Stomach smooth muscle (tissue), 2 donors: ENCODE results near the gene SAT1.

Experiments used
- H3K27ac ChIP-seq: one replicate; pipeline ENCODE4 v1.7.0; 2013; ENCODE audit warnings: mild to moderate bottlenecking, low read length, inconsistent platforms
- H3K27me3 ChIP-seq, 2 donors: one replicate each; pipeline ENCODE4 v1.7.0; 2013; ENCODE audit warnings: low read length in 2 of 2; ENCODE audit not compliant: insufficient read depth in 2 of 2, control insufficient read depth in 1 of 2
- H3K36me3 ChIP-seq, 2 donors: one replicate each; pipeline ENCODE4 v1.7.0; 2013; ENCODE audit warnings: low read length in 2 of 2; ENCODE audit not compliant: control insufficient read depth in 2 of 2, insufficient read depth in 2 of 2
- H3K4me1 ChIP-seq: one replicate; pipeline ENCODE4 v1.7.0; 2013; ENCODE audit warnings: low read length; ENCODE audit not compliant: control insufficient read depth, insufficient read depth
- H3K4me3 ChIP-seq, 2 donors: one replicate each; pipeline ENCODE4 v1.7.0; 2013; ENCODE audit warnings: low read length in 2 of 2
- H3K9ac ChIP-seq, 2 donors: one replicate each; pipeline ENCODE4 v1.7.0; 2013; ENCODE audit warnings: low read length in 2 of 2, mild to moderate bottlenecking in 1 of 2
- H3K9me3 ChIP-seq, 2 donors: one replicate each; pipeline ENCODE4 v1.7.0; 2013; ENCODE audit warnings: low read length in 2 of 2; ENCODE audit not compliant: control insufficient read depth in 2 of 2
- donor health status: healthy.
- donor health status: Pancreatic carcinoma.

The SAT1 gene

GRCh38 chrX:23810279-23810678 is 27.3 kb downstream of the SAT1 start:
- no peaks in the 10 kb centered on the region for H3K36me3 ChIP-seq
- no peak overlapping the region for H3K4me3 ChIP-seq
- H3K27me3 ChIP-seq = peaks cover 0 to 3% of the 10 kb centered on the region in 2 donors
- no peak overlapping the region for H3K9ac ChIP-seq
- H3K4me1 ChIP-seq = no peaks in the 10 kb centered on the region
- H3K9me3 ChIP-seq = peaks cover 0 to 6% of the 10 kb centered on the region in 2 donors
- H3K27ac ChIP-seq = no peak overlapping the region

GRCh38 chrX:23811108-23811651 is 28.2 kb downstream of the SAT1 start:
- H3K9me3 ChIP-seq = peaks cover 0 to 6% of the 10 kb centered on the region in 2 donors
- H3K9ac ChIP-seq = no peak overlapping the region
- H3K36me3 ChIP-seq = no peaks in the 10 kb centered on the region
- H3K4me3 ChIP-seq = no peak overlapping the region
- H3K27me3 ChIP-seq = peaks cover 0 to 3% of the 10 kb centered on the region in 2 donors
- no peaks in the 10 kb centered on the region for H3K4me1 ChIP-seq
- H3K27ac ChIP-seq = no peak overlapping the region

GRCh38 chrX:23811656-23812055 is 28.7 kb downstream of the SAT1 start:
- peaks cover 0 to 6% of the 10 kb centered on the region in 2 donors for H3K9me3 ChIP-seq
- H3K27ac ChIP-seq = no peak overlapping the region
- no peak overlapping the region for H3K4me3 ChIP-seq
- H3K9ac ChIP-seq = no peak overlapping the region
- no peaks in the 10 kb centered on the region for H3K4me1 ChIP-seq
- H3K27me3 ChIP-seq = peaks cover 0 to 3% of the 10 kb centered on the region in 2 donors
- H3K36me3 ChIP-seq = no peaks in the 10 kb centered on the region

- H3K4me3 ChIP-seq = no peak overlapping the region
- no peak overlapping the region for H3K27ac ChIP-seq
- H3K9ac ChIP-seq = no peak overlapping the region
- peaks cover 0 to 6% of the 10 kb centered on the region in 2 donors for H3K9me3 ChIP-seq
- no peaks in the 10 kb centered on the region for H3K36me3 ChIP-seq
- peaks cover 0 to 7% of the 10 kb centered on the region in 2 donors for H3K27me3 ChIP-seq
- no peaks in the 10 kb centered on the region for H3K4me1 ChIP-seq
Measured at GRCh38 chrX:23813808-23814207, 30.8 kb downstream of the SAT1 start.

DNA sequence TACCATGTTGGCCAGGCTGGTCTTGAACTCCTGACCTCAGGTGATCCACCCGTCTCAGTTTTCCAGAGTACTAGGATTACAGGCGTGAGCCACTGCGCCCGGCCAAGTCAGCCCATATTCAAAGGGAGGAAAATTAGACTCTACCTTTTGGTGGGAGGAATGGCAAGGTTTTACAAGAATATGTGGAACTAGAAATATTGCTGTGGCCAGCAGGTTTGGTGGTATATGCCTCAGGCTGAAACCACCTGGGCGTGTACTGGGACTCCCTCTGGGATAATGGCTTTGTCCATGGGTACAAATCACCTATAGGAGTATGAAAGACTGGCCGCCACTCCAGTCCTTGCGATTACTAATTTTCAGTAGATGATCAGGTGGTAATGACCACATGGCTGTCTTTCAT is 32.4 kb downstream of the SAT1 start:
- H3K36me3 ChIP-seq = no peaks in the 10 kb centered on the region
- no peak overlapping the region for H3K4me3 ChIP-seq
- H3K4me1 ChIP-seq = no peaks in the 10 kb centered on the region
- H3K9ac ChIP-seq = no peak overlapping the region
- H3K27ac ChIP-seq = no peak overlapping the region
- H3K27me3 ChIP-seq = peaks cover 0 to 7% of the 10 kb centered on the region in 2 donors
- H3K9me3 ChIP-seq = peaks cover 0 to 6% of the 10 kb centered on the region in 2 donors

DNA sequence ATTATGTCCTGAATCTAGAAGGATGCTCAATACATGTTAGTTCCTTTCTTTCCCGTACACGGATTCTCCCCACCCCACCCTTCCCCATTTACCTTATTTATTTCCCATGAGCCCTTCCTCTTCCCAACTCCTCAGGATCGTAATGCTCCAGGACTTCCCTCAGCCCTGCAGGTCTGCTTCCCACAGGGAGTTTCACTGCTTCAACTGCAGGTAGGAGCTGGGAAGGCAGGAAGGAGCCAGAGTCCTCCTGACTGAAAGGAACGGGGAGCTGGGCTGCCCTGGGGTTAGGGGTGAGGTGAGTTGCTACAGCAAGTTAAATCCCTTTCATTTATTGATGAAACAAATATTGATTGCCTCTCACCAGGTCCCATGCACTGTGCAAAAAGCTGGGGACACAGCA is 33.2 kb downstream of the SAT1 start:
- Histone ChIP-seq H3K4me1 (no peaks in the 10 kb centered on the region), H3K9me3 (peaks cover 0 to 6% of the 10 kb centered on the region in 2 donors)

GRCh38 chrX:23817979-23818336 is 35.0 kb downstream of the SAT1 start:
- Histone ChIP-seq H3K27ac (no peak overlapping the region), H3K4me3 (no peak overlapping the region), H3K27me3 (peaks cover 0 to 7% of the 10 kb centered on the region in 2 donors), H3K9ac (no peak overlapping the region), H3K4me1 (peaks cover 1% of the 10 kb centered on the region), H3K9me3 (peaks cover 0 to 6% of the 10 kb centered on the region in 2 donors), H3K36me3 (no peaks in the 10 kb centered on the region)

More for the DNA sequence above, 33.2 kb downstream of the SAT1 start:
- Histone ChIP-seq H3K4me3 (no peak overlapping the region), H3K27me3 (peaks cover 0 to 7% of the 10 kb centered on the region in 2 donors), H3K27ac (no peak overlapping the region), H3K36me3 (no peaks in the 10 kb centered on the region), H3K9ac (no peak overlapping the region)

GRCh38 chrX:23819385-23820234 is 36.6 kb downstream of the SAT1 start:
- no peaks in the 10 kb centered on the region for H3K36me3 ChIP-seq
- H3K27me3 ChIP-seq = peaks cover 0 to 3% of the 10 kb centered on the region in 2 donors
- peaks cover 2% of the 10 kb centered on the region for H3K4me1 ChIP-seq
- no peak overlapping the region for H3K27ac ChIP-seq
- no peak overlapping the region for H3K9ac ChIP-seq
- no peak overlapping the region for H3K4me3 ChIP-seq
- H3K9me3 ChIP-seq = no peaks in the 10 kb centered on the region

DNA sequence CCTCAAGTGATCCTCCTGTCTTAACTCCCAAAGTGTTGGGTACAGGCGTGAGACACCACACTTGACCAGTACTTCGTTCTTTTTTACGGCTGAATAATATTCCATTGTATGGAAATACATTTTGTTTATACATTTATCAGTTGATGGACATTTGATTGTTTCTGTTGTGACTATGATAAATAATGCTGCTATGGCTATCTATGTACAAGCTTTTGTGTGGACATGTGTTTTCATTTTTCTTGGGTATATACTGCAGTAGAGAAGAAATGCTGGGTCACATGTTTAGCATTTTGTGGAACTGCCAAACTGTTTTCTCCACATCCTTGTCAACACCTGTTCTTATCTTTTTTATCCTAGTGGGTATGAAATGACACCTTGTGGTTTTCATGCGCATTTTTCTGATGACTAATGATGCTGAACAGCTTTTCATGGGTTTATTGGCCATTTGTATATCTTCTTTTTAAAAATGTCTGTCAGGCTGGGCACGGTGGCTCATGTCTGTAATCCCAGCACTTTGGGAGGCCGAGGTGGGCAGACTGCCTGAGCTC is 37.3 kb downstream of the SAT1 start:
- H3K27ac ChIP-seq = no peak overlapping the region
- peaks cover 2% of the 10 kb centered on the region for H3K4me1 ChIP-seq
- peaks cover 0 to 3% of the 10 kb centered on the region in 2 donors for H3K27me3 ChIP-seq
- no peak overlapping the region for H3K4me3 ChIP-seq
- no peaks in the 10 kb centered on the region for H3K9me3 ChIP-seq
- no peak overlapping the region for H3K9ac ChIP-seq
- no peaks in the 10 kb centered on the region for H3K36me3 ChIP-seq

- H3K9ac ChIP-seq = no peak overlapping the region
Measured at GRCh38 chrX:23821847-23822246, 38.9 kb downstream of the SAT1 start.

DNA sequence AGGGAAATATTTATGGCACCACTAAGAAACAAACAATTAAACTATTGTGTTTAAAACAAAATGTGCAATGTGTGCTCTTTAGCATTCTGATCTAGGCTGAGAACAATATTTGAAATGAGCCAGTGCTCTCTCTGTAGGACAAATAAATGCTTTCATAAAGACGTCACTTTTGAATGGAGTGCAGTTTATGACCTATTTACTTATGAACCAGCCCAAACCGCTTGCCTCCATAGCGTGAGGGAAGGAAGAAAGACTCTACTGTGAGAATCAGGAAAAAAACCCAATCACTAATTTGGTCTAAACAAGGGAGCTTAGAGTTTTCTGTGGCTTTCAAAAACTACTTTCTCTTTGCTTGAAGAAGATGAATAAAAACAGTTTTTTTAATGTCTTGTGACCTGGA is 39.4 kb downstream of the SAT1 start:
- Histone ChIP-seq H3K4me3 (no peak overlapping the region), H3K36me3 (no peaks in the 10 kb centered on the region), H3K9ac (no peak overlapping the region), H3K27ac (no peak overlapping the region), H3K9me3 (no peaks in the 10 kb centered on the region), H3K4me1 (peaks cover 2% of the 10 kb centered on the region), H3K27me3 (no peaks in the 10 kb centered on the region)

More at GRCh38 chrX:23821847-23822246, 38.9 kb downstream of the SAT1 start:
- no peak overlapping the region for H3K4me3 ChIP-seq
- H3K4me1 ChIP-seq = peaks cover 2% of the 10 kb centered on the region
- H3K27ac ChIP-seq = no peak overlapping the region
- no peaks in the 10 kb centered on the region for H3K9me3 ChIP-seq
- peaks cover 0 to 3% of the 10 kb centered on the region in 2 donors for H3K27me3 ChIP-seq
- no peaks in the 10 kb centered on the region for H3K36me3 ChIP-seq
